Uterus (tissue), 4 donors: ENCODE measurements around the gene HOXB7. TPM values are rescaled to one million over a fixed set of nuclear protein-coding genes. Genes with fewer than 3 reads are reported as not detected.
A peak's percentile ranks its signal among the peaks of the same experiment; 100 is the strongest.

Experiments used
- DNase-seq, 2 donors: peaks; one replicate each; pipeline ENCODE4 v3.0.0-alpha.2; 2019 to 2020
- H3K27ac ChIP-seq, 2 donors: fragments of 200-600 bp; sonication (generic); 1 replicate in 1 of 2; 2 replicates in 1 of 2; pipeline ENCODE4 v1.5.1; 2016 to 2018
- H3K27me3 ChIP-seq, 2 donors: fragments of 200-600 bp; sonication (generic); one replicate each; pipeline ENCODE4 v1.5.1; 2018 to 2019; ENCODE audit warnings: control low read depth in 1 of 2
- H3K36me3 ChIP-seq, 2 donors: fragments of 200-600 bp; sonication (generic); one replicate each; pipeline ENCODE4 v1.5.1; 2019; ENCODE audit warnings: control low read depth in 1 of 2
- H3K4me1 ChIP-seq, 2 donors: fragments of 200-600 bp; sonication (generic); one replicate each; pipeline ENCODE4 v1.5.1; 2018 to 2019; ENCODE audit warnings: control low read depth in 1 of 2
- H3K4me3 ChIP-seq, 2 donors: fragments of 200-600 bp; sonication (generic); 1 replicate in 1 of 2; 2 replicates in 1 of 2; pipeline ENCODE4 v1.5.1; 2018 to 2019; ENCODE audit warnings: mild to moderate bottlenecking in 1 of 2
- H3K9me3 ChIP-seq, 2 donors: fragments of 200-600 bp; sonication (generic); one replicate each; pipeline ENCODE4 v1.5.1; 2019; ENCODE audit warnings: control low read depth in 1 of 2
- POLR2A ChIP-seq, 2 donors: fragments of 450-650 bp; IDR thresholded peaks; one replicate each; pipeline ENCODE4 v1.6.1; 2016; ENCODE audit warnings: antibody characterized with exemption in 2 of 2, mild to moderate bottlenecking in 1 of 2, moderate library complexity in 1 of 2
- intact Hi-C: fragments of 100-400 bp; cut with DNase I; formaldehyde crosslinking; loops from one replicate; pipeline ENCODE4 v1.15.1; 2023; ENCODE audit warnings: low total_unique reads
- total RNA-seq, 4 donors: library from RNA; depleted of rRNA in 3 of 4; stranded (reverse); fragments of >200 nt in 3 of 4; gene quantifications; one replicate each; pipeline versions ENCODE4 v1.1.0 to v1.2.4, GENCODE V29; 2014 to 2023
- TF ChIP-seq, protein P1 (sequence below), 4 experiments: fragments of 200-600 bp in 2 of 4; fragments of 450-650 bp in 2 of 4; sonication (generic) in 2 of 4; IDR thresholded peaks; one replicate each; pipeline ENCODE4 v1.5.1; 2016 to 2019; ENCODE audit warnings: antibody characterized with exemption in 4 of 4, mild to moderate bottlenecking in 2 of 4, moderate library complexity in 1 of 4
- donor health status: DM: yes; HTN: yes; CAD: no.

Gene HOXB7
- total RNA-seq, 4 donors from 2014 or later: 1.0 to 6.9 (median 3.5) TPM; not detected in 1

DNA sequence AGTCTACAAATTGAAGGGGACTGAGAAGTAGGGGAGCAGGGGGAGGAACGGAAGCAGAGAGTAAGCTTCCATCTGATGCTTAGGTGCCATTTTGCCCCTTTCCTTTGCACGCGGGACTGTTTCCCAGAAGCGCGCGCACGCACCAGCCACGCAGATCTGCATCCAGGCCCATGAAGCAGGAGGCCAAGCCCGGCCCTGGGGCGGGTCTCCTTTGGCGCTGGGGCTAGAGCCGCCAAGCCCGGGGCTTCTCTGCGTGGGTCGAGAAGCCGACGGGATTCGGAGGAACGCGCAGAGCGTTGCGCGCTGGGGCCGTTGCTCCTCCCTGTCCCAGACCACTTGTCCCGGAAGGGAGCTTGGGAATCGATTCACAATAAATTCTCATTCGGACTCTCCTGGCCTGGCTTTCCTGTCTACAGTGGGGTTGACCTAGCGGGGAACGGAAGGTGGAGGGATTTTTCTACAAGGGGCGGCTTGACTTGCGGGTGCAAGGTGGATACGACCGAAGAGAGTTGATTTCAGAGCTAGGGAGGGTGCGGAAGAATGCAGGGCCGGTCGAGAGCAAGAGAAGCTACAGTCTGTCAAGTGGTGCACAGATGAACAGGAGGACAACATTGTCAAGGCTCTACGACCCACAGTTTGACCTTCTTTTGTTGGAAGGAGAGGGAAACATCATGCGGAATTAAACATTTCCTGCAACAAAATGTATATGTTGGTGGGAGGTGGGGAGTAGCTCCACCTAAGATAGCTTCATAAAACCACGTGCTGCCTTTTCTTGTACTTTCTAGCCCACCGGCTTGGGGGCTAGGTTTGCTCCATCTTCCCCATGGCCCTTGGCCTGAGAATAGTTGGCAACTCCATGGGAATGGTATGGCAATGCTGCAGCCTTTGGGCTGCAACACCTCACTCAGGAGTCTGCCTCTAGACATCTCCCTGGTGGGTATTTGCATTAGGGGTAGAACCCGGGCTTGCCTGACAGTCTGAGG, 10.9 kb upstream of the HOXB7 start:
- Histone ChIP-seq H3K9me3 (no peaks in the 10 kb centered on the region), H3K27me3 (peaks cover 23 to 72% of the 10 kb centered on the region in 2 donors), H3K27ac (no peak overlapping the region), H3K4me3 (no peak overlapping the region), H3K4me1 (peaks cover 0 to 15% of the 10 kb centered on the region in 2 donors), H3K36me3 (no peaks in the 10 kb centered on the region)
- DNase-seq: no peak
- intact Hi-C loops: no loop called here
- no peak for TF ChIP-seq POLR2A (IDR thresholded peaks at IDR 0.05)
- TF ChIP-seq, protein P1, sequence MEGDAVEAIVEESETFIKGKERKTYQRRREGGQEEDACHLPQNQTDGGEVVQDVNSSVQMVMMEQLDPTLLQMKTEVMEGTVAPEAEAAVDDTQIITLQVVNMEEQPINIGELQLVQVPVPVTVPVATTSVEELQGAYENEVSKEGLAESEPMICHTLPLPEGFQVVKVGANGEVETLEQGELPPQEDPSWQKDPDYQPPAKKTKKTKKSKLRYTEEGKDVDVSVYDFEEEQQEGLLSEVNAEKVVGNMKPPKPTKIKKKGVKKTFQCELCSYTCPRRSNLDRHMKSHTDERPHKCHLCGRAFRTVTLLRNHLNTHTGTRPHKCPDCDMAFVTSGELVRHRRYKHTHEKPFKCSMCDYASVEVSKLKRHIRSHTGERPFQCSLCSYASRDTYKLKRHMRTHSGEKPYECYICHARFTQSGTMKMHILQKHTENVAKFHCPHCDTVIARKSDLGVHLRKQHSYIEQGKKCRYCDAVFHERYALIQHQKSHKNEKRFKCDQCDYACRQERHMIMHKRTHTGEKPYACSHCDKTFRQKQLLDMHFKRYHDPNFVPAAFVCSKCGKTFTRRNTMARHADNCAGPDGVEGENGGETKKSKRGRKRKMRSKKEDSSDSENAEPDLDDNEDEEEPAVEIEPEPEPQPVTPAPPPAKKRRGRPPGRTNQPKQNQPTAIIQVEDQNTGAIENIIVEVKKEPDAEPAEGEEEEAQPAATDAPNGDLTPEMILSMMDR (IDR thresholded peaks at IDR 0.05): no peak

DNA sequence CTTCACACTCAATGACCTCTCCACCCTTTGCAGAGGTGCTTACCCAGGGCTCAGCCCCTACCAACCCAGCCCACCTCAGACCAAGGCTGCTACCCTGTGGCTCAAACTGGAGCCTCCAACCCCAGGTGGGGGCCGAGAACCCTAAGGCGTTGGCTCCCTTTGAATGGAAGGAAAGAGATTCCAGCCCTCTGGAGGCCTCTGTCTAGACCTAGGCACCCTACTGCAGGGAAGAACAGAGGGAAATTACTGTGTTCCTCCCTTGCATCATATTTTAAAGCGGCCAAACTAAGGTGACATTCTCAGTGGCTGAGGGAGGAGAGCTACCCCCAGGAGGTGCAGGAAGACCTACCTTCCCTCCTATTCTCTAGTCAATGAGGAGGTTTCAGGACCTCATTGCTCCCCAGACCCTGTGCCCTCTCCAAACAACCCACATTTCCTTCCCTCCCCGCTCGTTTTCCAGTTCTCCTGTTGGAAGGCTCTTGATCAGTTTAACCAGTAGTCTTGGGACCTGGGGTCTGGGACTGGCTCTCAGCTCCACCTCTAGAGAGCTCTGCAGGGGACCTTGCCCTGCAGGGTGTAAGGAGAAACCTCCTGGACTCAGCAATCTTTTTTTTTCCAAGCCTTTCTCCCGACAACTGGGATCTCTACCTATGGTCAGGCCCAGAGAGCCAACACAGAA, 9.8 kb upstream of the HOXB7 start:
- H3K27me3 ChIP-seq: peaks cover 24 to 77% of the 10 kb centered on the region in 2 donors
- intact Hi-C loops: no loop called here

DNA sequence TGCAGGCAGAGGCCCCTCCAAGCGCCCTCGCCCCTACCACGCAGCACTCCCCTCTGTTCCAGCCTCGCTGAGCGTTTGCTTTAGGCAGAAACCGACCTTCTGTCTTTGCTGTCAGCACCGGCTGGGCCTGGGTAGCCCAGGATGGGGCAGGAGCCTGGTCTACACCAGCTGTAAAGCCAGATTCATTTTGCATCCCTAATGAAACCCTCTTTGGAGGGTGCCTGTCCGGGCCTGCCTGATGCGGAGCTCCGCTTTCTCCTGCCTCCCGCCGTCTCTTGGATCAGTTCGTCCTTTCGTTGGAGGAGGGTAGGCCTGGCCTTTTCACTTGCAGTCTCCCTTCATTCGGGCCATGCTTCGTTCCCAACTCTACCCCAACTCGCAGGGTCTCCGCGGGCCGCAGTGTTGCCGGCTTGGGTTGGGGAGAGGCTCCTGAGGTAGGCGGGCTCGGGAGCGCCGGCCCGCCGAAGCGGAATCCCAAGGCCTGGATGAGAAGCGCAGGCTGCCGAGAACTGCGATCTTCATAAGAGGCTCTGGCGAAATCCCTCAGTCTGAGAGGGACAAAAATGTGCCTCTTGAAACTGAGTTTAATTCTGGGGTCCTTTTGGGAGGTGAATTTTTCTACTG, 9.1 kb upstream of the HOXB7 start:
- no peak for TF ChIP-seq POLR2A (IDR thresholded peaks at IDR 0.05)
- TF ChIP-seq, protein P1 (IDR thresholded peaks at IDR 0.05): no peak
- Histone ChIP-seq H3K4me1 (peaks cover 0 to 4% of the 10 kb centered on the region in 2 donors), H3K27me3 (peaks cover 27 to 83% of the 10 kb centered on the region in 2 donors), H3K9me3 (no peaks in the 10 kb centered on the region), H3K36me3 (no peaks in the 10 kb centered on the region), H3K27ac (no peak overlapping the region), H3K4me3 (no peak overlapping the region)
- intact Hi-C loops: no loop called here
- no peak for DNase-seq

More for the DNA sequence above, 9.8 kb upstream of the HOXB7 start:
- TF ChIP-seq POLR2A (IDR thresholded peaks at IDR 0.05): no peak
- TF ChIP-seq, protein P1 (IDR thresholded peaks at IDR 0.05): no peak
- peaks cover 0 to 11% of the 10 kb centered on the region in 2 donors for H3K4me1 ChIP-seq
- H3K36me3 ChIP-seq: no peaks in the 10 kb centered on the region
- DNase-seq: no peak
- no peak overlapping the region for H3K4me3 ChIP-seq
- no peaks in the 10 kb centered on the region for H3K9me3 ChIP-seq
- no peak overlapping the region for H3K27ac ChIP-seq

DNA sequence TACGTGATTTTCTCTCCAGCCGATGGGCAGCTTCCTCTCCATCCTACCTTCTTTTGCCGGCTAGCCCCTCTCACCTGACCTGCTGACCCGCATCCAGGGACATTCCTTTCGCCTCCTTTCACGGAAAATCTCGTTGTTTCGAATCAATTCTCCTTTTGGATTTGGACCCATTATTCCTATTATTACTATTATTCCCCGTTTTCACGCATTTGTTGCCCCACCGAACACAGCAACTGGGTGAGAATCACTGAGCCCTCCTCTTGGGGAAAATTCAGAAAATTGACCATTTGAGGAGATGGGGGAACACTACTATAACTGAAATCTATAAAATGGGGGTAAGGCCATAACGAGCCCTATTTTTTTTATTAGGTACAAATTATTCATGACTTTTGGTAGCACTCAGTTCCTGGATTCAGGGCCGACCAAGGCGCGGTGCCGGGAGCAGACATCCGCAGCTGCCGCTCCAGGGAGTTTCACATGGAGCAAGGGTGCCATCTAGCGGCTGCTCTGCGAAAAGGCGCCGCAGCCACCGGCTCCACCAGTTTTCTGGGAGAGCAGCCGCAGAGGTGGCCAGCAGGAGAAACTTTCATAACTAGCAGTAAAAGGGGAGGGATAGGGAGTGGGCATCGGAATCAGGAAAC, 7.6 kb upstream of the HOXB7 start:
- Histone ChIP-seq H3K9me3 (no peaks in the 10 kb centered on the region), H3K4me3 (no peak overlapping the region), H3K36me3 (no peaks in the 10 kb centered on the region), H3K27me3 (peaks cover 36 to 82% of the 10 kb centered on the region in 2 donors), H3K27ac (no peak overlapping the region), H3K4me1 (peaks cover 0 to 1% of the 10 kb centered on the region in 2 donors)
- intact Hi-C loops: no loop called here
- TF ChIP-seq POLR2A (IDR thresholded peaks at IDR 0.05): no peak
- TF ChIP-seq, protein P1 (IDR thresholded peaks at IDR 0.05): peak; percentile 94 to 98 (median 97)
- peak; percentile 82 to 92 for DNase-seq
